ENCODE measurements around the gene TUBB2B.
A peak's percentile ranks its signal among the peaks of the same experiment; 100 is the strongest.
"Not testable (repeated sequence)": the region's sequence is repeated elsewhere in the genome, so short reads cannot be mapped to it uniquely, and the experiment has no call there.

TUBB2B gene

DNA sequence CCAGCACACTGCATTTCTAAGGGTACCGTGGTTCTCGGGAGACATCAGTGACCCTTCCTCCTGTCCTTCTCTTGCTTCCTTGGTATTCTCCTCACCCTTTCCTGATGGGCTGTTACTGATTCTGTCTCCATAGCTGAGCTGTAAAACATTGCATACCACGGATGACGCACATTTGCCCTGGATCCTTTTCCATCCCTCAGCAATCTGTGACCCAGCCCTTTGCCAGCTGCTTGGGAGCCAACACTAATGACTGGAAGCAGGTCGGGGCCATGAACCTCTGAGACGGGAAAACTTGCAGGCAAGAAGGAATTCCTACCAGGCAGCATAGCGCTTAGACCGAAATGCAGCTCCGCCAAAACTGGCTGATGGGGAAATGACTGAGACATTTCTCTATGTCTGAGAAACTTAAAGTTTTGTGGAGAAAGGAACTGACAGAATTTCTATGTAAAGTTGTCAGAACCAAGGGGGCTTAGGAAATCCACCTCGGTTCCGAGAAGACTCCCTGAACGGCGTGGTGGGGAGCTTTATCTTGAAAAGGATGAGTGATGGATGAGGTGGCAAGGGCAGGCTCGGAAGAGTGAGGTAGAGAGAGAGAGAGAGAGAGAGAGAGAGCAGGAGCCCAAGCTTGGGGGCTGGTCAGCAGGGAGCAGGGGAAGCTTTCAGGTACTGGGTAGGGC, 19.2 kb downstream of the TUBB2B start:
- Histone ChIP-seq H3K9me3 (ENCODE audit: control insufficient read depth, insufficient read depth, low read length) (no peaks in the 10 kb centered on the region), H3K36me3 (ENCODE audit: control insufficient read depth, insufficient read depth, low read length) (no peaks in the 10 kb centered on the region), H3K27ac (ENCODE audit: low read depth, low read length) (peak overlapping the region; percentile 86), H3K9ac (ENCODE audit: low read depth, low read length) (no peak overlapping the region), H3K27me3 (ENCODE audit: control insufficient read depth, insufficient read depth, low read length) (no peaks in the 10 kb centered on the region), H3K4me1 (ENCODE audit: control insufficient read depth, insufficient read depth, low read length) (peaks cover 17% of the 10 kb centered on the region), H3K4me3 (ENCODE audit: low read depth, low read length) (no peak overlapping the region)

DNA sequence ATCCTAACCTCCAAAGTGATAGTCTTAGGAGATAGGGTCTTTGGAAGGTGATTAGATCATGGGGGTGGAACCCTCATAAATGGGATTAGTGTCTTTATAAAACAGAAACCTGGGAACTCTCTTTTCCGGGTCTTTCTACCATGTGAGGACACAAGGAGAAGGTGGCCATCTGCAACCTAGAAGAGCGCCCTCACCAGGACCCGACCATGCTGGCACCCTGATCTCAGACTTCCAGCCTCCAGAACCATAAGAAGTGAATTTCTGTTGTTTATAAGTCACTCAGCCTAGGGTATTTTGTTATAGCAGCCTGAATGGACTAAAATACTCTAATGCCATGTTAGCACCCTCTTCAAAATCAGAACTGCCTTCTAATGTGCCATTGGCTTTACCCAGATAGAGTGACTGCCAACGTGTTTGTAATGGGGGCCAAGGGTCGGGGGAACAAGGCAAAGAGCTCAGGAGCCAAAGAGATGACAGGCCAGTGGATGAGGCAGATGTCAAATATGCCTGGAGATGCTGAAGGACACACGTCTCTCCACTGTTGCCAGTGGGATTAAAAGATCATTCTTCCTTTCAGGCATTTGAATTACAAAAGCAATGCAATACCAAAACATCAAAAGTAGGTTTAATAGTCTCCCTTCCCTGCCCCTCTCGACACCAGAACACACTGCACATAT, 21.0 kb downstream of the TUBB2B start:
- Histone ChIP-seq H3K4me3 (ENCODE audit: low read depth, low read length) (no peak overlapping the region), H3K27ac (ENCODE audit: low read depth, low read length) (no peak overlapping the region), H3K36me3 (ENCODE audit: control insufficient read depth, insufficient read depth, low read length) (no peaks in the 10 kb centered on the region), H3K4me1 (ENCODE audit: control insufficient read depth, insufficient read depth, low read length) (peaks cover 17% of the 10 kb centered on the region), H3K9ac (ENCODE audit: low read depth, low read length) (no peak overlapping the region), H3K9me3 (ENCODE audit: control insufficient read depth, insufficient read depth, low read length) (no peaks in the 10 kb centered on the region), H3K27me3 (ENCODE audit: control insufficient read depth, insufficient read depth, low read length) (no peaks in the 10 kb centered on the region)

- Histone ChIP-seq H3K4me1 (ENCODE audit: control insufficient read depth, insufficient read depth, low read length) (peaks cover 17% of the 10 kb centered on the region), H3K9me3 (ENCODE audit: control insufficient read depth, insufficient read depth, low read length) (no peaks in the 10 kb centered on the region), H3K9ac (ENCODE audit: low read depth, low read length) (no peak overlapping the region), H3K27ac (ENCODE audit: low read depth, low read length) (no peak overlapping the region), H3K4me3 (ENCODE audit: low read depth, low read length) (no peak overlapping the region), H3K27me3 (ENCODE audit: control insufficient read depth, insufficient read depth, low read length) (no peaks in the 10 kb centered on the region), H3K36me3 (ENCODE audit: control insufficient read depth, insufficient read depth, low read length) (no peaks in the 10 kb centered on the region)
These were observed 21.5 kb downstream of the TUBB2B start for GRCh38 chr6:3205913-3206312.

- Histone ChIP-seq H3K27ac (ENCODE audit: low read depth, low read length) (no peak overlapping the region), H3K27me3 (ENCODE audit: control insufficient read depth, insufficient read depth, low read length) (no peaks in the 10 kb centered on the region), H3K36me3 (ENCODE audit: control insufficient read depth, insufficient read depth, low read length) (no peaks in the 10 kb centered on the region), H3K9ac (ENCODE audit: low read depth, low read length) (no peak overlapping the region), H3K4me3 (ENCODE audit: low read depth, low read length) (no peak overlapping the region), H3K9me3 (ENCODE audit: control insufficient read depth, insufficient read depth, low read length) (no peaks in the 10 kb centered on the region), H3K4me1 (ENCODE audit: control insufficient read depth, insufficient read depth, low read length) (peaks cover 17% of the 10 kb centered on the region)
These were observed 22.5 kb downstream of the TUBB2B start for GRCh38 chr6:3204921-3205320.

GRCh38 chr6:3202999-3203696, 24.3 kb downstream of the TUBB2B start:
- peaks cover 4% of the 10 kb centered on the region for H3K4me1 ChIP-seq (ENCODE audit: control insufficient read depth, insufficient read depth, low read length)
- H3K9ac ChIP-seq (ENCODE audit: low read depth, low read length): no peak overlapping the region
- no peak overlapping the region for H3K27ac ChIP-seq (ENCODE audit: low read depth, low read length)
- no peaks in the 10 kb centered on the region for H3K9me3 ChIP-seq (ENCODE audit: control insufficient read depth, insufficient read depth, low read length)
- H3K36me3 ChIP-seq (ENCODE audit: control insufficient read depth, insufficient read depth, low read length): no peaks in the 10 kb centered on the region
- H3K27me3 ChIP-seq (ENCODE audit: control insufficient read depth, insufficient read depth, low read length): no peaks in the 10 kb centered on the region
- H3K4me3 ChIP-seq (ENCODE audit: low read depth, low read length): no peak overlapping the region

DNA sequence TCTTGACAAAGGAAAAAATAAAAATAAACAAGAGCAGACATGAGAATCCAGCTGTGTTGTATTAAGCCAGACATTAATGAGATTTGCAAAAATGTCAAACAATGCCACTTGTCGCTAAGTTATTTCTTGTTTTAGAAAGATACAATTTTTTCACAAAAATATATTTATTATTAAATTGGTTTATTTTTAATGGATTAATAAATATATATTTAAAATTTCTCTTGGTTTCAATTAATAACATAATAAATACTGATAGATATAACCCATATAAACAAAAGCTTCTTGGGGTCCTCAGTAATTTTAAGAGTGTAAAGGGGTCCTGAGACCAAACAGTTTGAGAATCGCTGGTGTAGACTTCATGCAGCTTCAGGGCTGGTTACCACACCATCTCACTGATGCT, 26.1 kb downstream of the TUBB2B start:
- H3K27me3 ChIP-seq (ENCODE audit: control insufficient read depth, insufficient read depth, low read length): no peaks in the 10 kb centered on the region
- H3K9ac ChIP-seq (ENCODE audit: low read depth, low read length): no peak overlapping the region
- H3K27ac ChIP-seq (ENCODE audit: low read depth, low read length): no peak overlapping the region
- no peaks in the 10 kb centered on the region for H3K36me3 ChIP-seq (ENCODE audit: control insufficient read depth, insufficient read depth, low read length)
- no peaks in the 10 kb centered on the region for H3K4me1 ChIP-seq (ENCODE audit: control insufficient read depth, insufficient read depth, low read length)
- no peak overlapping the region for H3K4me3 ChIP-seq (ENCODE audit: low read depth, low read length)
- H3K9me3 ChIP-seq (ENCODE audit: control insufficient read depth, insufficient read depth, low read length): no peaks in the 10 kb centered on the region

DNA sequence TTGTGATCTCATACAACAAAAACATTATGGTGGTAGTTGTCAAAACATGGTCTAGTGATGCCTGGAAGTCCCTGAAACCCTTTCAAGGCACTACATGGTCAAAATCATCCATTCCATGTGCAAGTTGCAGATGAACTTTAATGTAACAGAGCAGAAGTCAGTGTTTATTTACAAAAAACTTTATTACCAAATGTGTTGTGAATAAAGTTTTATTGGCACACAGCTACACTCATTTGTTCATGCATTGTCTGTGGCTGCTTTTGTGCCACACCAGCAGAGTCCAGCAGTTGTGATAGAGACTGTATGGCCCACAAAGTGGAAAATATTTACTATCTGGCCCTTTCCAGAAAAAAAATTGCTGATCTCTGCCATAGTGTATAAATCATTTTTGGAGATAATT, 26.8 kb downstream of the TUBB2B start:
- H3K27ac ChIP-seq (ENCODE audit: low read depth, low read length): no peak overlapping the region
- H3K9me3 ChIP-seq (ENCODE audit: control insufficient read depth, insufficient read depth, low read length): no peaks in the 10 kb centered on the region
- H3K4me1 ChIP-seq (ENCODE audit: control insufficient read depth, insufficient read depth, low read length): peaks cover 6% of the 10 kb centered on the region
- no peaks in the 10 kb centered on the region for H3K36me3 ChIP-seq (ENCODE audit: control insufficient read depth, insufficient read depth, low read length)
- H3K9ac ChIP-seq (ENCODE audit: low read depth, low read length): no peak overlapping the region
- H3K4me3 ChIP-seq (ENCODE audit: low read depth, low read length): no peak overlapping the region
- no peaks in the 10 kb centered on the region for H3K27me3 ChIP-seq (ENCODE audit: control insufficient read depth, insufficient read depth, low read length)

GRCh38 chr6:3199382-3199781, 28.1 kb downstream of the TUBB2B start:
- H3K4me1 ChIP-seq (ENCODE audit: control insufficient read depth, insufficient read depth, low read length): peaks cover 19% of the 10 kb centered on the region
- no peaks in the 10 kb centered on the region for H3K9me3 ChIP-seq (ENCODE audit: control insufficient read depth, insufficient read depth, low read length)
- H3K9ac ChIP-seq (ENCODE audit: low read depth, low read length): no peak overlapping the region
- no peak overlapping the region for H3K4me3 ChIP-seq (ENCODE audit: low read depth, low read length)
- H3K27ac ChIP-seq (ENCODE audit: low read depth, low read length): no peak overlapping the region
- H3K36me3 ChIP-seq (ENCODE audit: control insufficient read depth, insufficient read depth, low read length): no peaks in the 10 kb centered on the region
- H3K27me3 ChIP-seq (ENCODE audit: control insufficient read depth, insufficient read depth, low read length): no peaks in the 10 kb centered on the region

GRCh38 chr6:3197734-3198133, 29.7 kb downstream of the TUBB2B start:
- H3K4me3 ChIP-seq (ENCODE audit: low read depth, low read length); H3K36me3 ChIP-seq (ENCODE audit: control insufficient read depth, insufficient read depth, low read length); H3K27ac ChIP-seq (ENCODE audit: low read depth, low read length); H3K9me3 ChIP-seq (ENCODE audit: control insufficient read depth, insufficient read depth, low read length); H3K9ac ChIP-seq (ENCODE audit: low read depth, low read length); H3K27me3 ChIP-seq (ENCODE audit: control insufficient read depth, insufficient read depth, low read length): not testable (repeated sequence)
- H3K4me1 ChIP-seq (ENCODE audit: control insufficient read depth, insufficient read depth, low read length): peaks cover 31% of the 10 kb centered on the region

DNA sequence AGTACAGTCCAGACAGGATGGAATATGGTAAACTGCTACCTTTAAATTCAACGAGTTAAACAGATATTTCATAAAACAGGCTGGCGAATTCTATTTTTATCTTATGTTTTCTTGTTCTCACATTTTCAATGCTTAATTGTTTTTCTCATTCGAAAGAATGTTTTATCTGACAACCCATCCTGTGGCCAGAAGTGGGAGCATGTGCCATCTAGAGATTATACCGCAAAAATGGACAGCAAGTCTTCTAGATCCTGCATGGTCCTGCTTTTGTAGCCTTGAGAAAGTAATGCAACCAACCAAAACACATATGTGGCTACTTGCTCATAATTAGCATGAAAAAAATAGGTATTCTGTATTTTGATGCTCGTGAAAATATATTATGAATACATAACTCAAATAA, 30.7 kb downstream of the TUBB2B start:
- Histone ChIP-seq H3K4me1 (ENCODE audit: control insufficient read depth, insufficient read depth, low read length) (peaks cover 31% of the 10 kb centered on the region), H3K4me3 (ENCODE audit: low read depth, low read length) (no peak overlapping the region), H3K27me3 (ENCODE audit: control insufficient read depth, insufficient read depth, low read length) (no peaks in the 10 kb centered on the region), H3K9me3 (ENCODE audit: control insufficient read depth, insufficient read depth, low read length) (no peaks in the 10 kb centered on the region), H3K36me3 (ENCODE audit: control insufficient read depth, insufficient read depth, low read length) (no peaks in the 10 kb centered on the region), H3K9ac (ENCODE audit: low read depth, low read length) (no peak overlapping the region), H3K27ac (ENCODE audit: low read depth, low read length) (no peak overlapping the region)

Measured in HUES48 (cell line).